Body of pancreas (tissue), 4 donors: ENCODE measurements around the gene CFAP100. TPM values are rescaled to one million over a fixed set of nuclear protein-coding genes. Genes with fewer than 3 reads are reported as not detected.

Experiments used
- ATAC-seq: fragments of 150-250 bp; one replicate; pipeline ENCODE4 v1.9.1; 2016
- DNase-seq, 4 donors: peaks; one replicate each; pipeline ENCODE4 v3.0.0-alpha.2; 2019
- H3K27ac ChIP-seq, 4 donors: fragments of 200-600 bp; sonication (generic); 1 replicate in 3 of 4; 2 replicates in 1 of 4; pipeline versions ENCODE4 v1.5.1 to v1.6.1; 2016 to 2019; ENCODE audit warnings: mild to moderate bottlenecking in 1 of 4, mixed read lengths in 1 of 4, moderate library complexity in 1 of 4
- H3K27me3 ChIP-seq, 2 donors: fragments of 200-600 bp; sonication (generic); one replicate each; pipeline ENCODE4 v1.6.0; 2016; ENCODE audit warnings: mild to moderate bottlenecking in 1 of 2
- H3K36me3 ChIP-seq, 2 donors: fragments of 200-600 bp; sonication (generic); replicated peaks in 1 of 2; 2 replicates each; pipeline ENCODE4 v1.5.1; 2016; ENCODE audit warnings: low read depth in 2 of 2; ENCODE audit not compliant: insufficient read depth in 1 of 2
- H3K4me1 ChIP-seq: fragments of 200-600 bp; sonication (generic); one replicate; pipeline ENCODE4 v1.6.0; 2016
- H3K4me3 ChIP-seq, 2 donors: fragments of 200-600 bp; sonication (generic); 1 replicate in 1 of 2; 2 replicates in 1 of 2; pipeline ENCODE4 v1.5.1; 2016 to 2019
- H3K9me3 ChIP-seq, 3 donors: fragments of 200-600 bp; sonication (generic); 1 replicate in 2 of 3; 2 replicates in 1 of 3; pipeline ENCODE4 v1.5.1; 2016
- POLR2A ChIP-seq, 3 donors: fragments of 450-650 bp; IDR thresholded peaks; one replicate each; pipeline ENCODE4 v1.6.1; 2016; ENCODE audit warnings: antibody characterized with exemption in 3 of 3, mild to moderate bottlenecking in 2 of 3
- WGBS, 2 donors: methylation state at CpG; one replicate each; pipeline ENCODE4 v1.1.5; 2017; 5-methylcytosine and 5-hydroxymethylcytosine counted together
- intact Hi-C: fragments of 100-400 bp; cut with DNase I; formaldehyde crosslinking; loops from one replicate; pipeline ENCODE4 v1.15.1; 2023
- total RNA-seq, 2 donors: library from RNA; depleted of rRNA; stranded (reverse); fragments of >200 nt; gene quantifications; one replicate each; pipeline ENCODE4 v1.1.0, GENCODE V29; 2016
- TF ChIP-seq, protein P1 (sequence below), 7 experiments: fragments of 450-650 bp in 4 of 7; fragments of 200-600 bp in 3 of 7; sonication (generic) in 3 of 7; IDR thresholded peaks; one replicate each; pipeline ENCODE4 v1.5.1; 2016 to 2019; ENCODE audit warnings: antibody characterized with exemption in 7 of 7

CFAP100 gene
- total RNA-seq, 2 donors from 2014 or later: not detected

DNA sequence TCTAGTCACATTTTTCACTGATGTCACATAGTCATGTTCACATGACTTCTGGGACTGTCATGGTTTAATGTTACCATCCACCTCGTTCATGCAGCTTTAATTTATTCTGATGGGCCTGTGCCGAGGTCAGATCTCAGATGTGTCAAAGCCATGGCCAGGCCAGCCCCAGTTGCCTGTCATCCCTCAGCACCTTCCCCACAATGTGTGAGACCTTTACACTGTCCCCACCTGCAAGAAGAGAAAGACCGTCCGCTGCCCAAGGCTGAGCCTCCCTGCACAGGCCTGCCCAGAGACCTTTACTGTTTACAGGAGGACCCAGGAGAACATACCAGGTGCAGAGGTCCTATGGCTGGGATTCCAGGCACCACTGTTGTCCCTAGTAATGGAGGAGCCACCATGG lies 24.7 kb upstream of the CFAP100 start:
- ATAC-seq: no peak
- TF ChIP-seq, protein P1, sequence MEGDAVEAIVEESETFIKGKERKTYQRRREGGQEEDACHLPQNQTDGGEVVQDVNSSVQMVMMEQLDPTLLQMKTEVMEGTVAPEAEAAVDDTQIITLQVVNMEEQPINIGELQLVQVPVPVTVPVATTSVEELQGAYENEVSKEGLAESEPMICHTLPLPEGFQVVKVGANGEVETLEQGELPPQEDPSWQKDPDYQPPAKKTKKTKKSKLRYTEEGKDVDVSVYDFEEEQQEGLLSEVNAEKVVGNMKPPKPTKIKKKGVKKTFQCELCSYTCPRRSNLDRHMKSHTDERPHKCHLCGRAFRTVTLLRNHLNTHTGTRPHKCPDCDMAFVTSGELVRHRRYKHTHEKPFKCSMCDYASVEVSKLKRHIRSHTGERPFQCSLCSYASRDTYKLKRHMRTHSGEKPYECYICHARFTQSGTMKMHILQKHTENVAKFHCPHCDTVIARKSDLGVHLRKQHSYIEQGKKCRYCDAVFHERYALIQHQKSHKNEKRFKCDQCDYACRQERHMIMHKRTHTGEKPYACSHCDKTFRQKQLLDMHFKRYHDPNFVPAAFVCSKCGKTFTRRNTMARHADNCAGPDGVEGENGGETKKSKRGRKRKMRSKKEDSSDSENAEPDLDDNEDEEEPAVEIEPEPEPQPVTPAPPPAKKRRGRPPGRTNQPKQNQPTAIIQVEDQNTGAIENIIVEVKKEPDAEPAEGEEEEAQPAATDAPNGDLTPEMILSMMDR (IDR thresholded peaks at IDR 0.05): no peak
- no peak for TF ChIP-seq POLR2A (IDR thresholded peaks at IDR 0.05)
- no peaks in the 10 kb centered on the region for H3K27me3 ChIP-seq
- intact Hi-C loops: loop anchor here (10.0 kb wide), 1 partner anchor 105 kb away; no protein-coding TSS in a partner anchor
- no peak overlapping the region for H3K27ac ChIP-seq
- no peaks in the 10 kb centered on the region for H3K9me3 ChIP-seq
- H3K4me1 ChIP-seq: peaks cover 19% of the 10 kb centered on the region
- WGBS, 2 donors: 58 to 84% methylated on average over 2 to 4 of the region's 4 CpGs
- no peak for DNase-seq
- H3K36me3 ChIP-seq: no peaks in the 10 kb centered on the region
- H3K4me3 ChIP-seq: no peak overlapping the region

DNA sequence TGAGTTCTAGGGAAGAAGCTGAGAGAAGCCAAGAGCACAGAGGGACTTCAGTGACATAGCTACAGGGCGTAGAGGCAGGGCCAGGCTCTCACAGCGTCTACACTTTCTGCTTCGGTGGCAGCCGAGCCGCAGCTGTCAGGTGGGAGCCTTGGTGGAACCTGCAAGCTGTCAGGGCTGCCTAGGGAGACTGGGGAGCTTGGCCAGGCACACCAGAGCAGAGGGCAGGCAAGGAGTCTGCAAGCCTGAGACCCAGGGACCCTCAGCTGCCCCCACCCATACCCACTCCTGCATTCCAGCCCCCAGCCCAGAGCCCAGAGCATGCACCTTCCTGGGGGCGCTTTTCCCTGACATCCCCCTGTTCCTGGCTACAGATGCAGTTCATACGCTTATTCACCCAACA lies 24.1 kb upstream of the CFAP100 start:
- DNase-seq (no peak), ATAC-seq (no peak)
- no peak for TF ChIP-seq POLR2A (IDR thresholded peaks at IDR 0.05)
- TF ChIP-seq, protein P1 (IDR thresholded peaks at IDR 0.05): no peak
- no peaks in the 10 kb centered on the region for H3K36me3 ChIP-seq
- intact Hi-C loops: loop anchor here (10.0 kb wide), 1 partner anchor 106 kb away; no protein-coding TSS in a partner anchor
- 88 to 93% methylated on average over 7 of the region's 7 CpGs for WGBS, 2 donors
- H3K27ac ChIP-seq: no peak overlapping the region
- H3K4me3 ChIP-seq: no peak overlapping the region
- no peaks in the 10 kb centered on the region for H3K27me3 ChIP-seq
- no peaks in the 10 kb centered on the region for H3K9me3 ChIP-seq
- peaks cover 19% of the 10 kb centered on the region for H3K4me1 ChIP-seq

DNA sequence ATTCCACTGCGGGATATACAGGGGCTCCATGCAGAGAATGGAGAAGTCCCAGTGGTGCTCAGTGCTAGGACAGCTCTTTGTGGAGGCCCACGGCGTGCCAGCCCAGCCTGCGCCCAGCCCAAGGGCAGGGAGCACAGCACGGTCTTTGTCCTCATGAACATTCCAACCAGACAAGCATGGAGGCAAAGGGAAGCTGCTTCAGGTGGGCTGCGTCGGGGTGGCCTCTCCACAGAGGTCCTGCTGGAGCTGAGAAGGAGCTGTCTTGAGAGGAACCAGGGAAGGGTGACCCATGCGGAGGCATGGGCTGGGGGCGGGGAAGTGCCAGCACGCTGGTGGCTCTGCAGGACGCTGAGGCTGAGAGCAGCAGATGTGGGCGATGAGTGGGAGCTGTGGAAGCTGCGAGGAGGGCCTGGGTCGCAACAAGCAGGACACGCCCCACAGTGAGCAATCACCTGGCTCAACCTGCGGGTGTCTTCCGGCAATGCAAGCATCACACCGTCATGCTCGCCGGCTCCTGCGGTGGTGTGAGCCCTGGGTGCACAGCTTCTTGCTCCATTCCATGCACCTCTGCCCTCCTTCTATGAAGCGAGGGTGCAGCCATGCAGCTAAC lies 23.5 kb upstream of the CFAP100 start:
- no peak for DNase-seq
- Histone ChIP-seq H3K4me3 (no peak overlapping the region), H3K4me1 (peaks cover 18% of the 10 kb centered on the region), H3K36me3 (no peaks in the 10 kb centered on the region), H3K9me3 (no peaks in the 10 kb centered on the region), H3K27ac (no peak overlapping the region), H3K27me3 (no peaks in the 10 kb centered on the region)
- 94 to 96% methylated on average over 8 to 21 of the region's 22 CpGs for WGBS, 2 donors
- intact Hi-C loops: loop anchor here (10.0 kb wide), 1 partner anchor 106 kb away; no protein-coding TSS in a partner anchor
- ATAC-seq: no peak
- TF ChIP-seq, protein P1 (IDR thresholded peaks at IDR 0.05): no peak
- TF ChIP-seq POLR2A (IDR thresholded peaks at IDR 0.05): no peak

DNA sequence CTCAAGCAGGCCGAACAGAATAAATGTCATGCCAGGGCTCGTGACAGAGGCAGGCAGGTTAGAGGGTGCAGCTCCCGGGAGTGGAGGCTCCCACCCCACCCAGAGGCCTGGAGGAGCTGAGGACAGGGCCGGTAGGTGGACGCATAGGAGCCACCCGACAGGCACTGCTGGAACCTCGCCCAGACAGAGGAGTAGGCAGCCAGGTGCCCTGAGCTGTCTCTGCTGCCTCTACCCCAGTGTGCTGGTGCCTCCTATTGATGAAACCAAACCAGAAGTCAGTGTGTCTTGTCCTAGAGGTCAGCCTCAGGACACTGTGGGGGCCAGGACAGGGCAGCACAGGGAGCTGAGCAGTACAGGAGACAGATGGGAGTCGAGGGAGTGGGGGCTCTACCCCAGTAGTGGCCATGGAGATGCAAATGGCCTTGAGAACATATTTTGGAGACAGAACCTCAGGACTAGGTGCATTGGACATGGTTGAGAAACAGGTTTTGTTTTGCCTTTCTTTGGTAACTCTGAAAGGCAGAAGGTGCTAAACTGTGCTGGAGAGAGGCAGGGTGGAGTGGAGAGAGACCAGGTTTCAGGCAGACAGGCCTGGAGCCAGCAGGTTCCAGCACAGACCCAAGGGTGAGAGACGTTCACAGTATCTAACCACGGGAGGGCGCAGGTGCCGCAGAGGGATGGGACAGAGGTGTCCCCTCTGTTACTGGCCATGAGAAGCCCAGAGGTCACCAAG lies 22.1 kb upstream of the CFAP100 start:
- no peaks in the 10 kb centered on the region for H3K36me3 ChIP-seq
- 60 to 65% methylated on average over 12 of the region's 12 CpGs for WGBS, 2 donors
- H3K27me3 ChIP-seq: no peaks in the 10 kb centered on the region
- no peak overlapping the region for H3K27ac ChIP-seq
- DNase-seq: peak in 2 of 4 donors; percentile 62 to 67
- H3K4me1 ChIP-seq: peaks cover 4% of the 10 kb centered on the region
- TF ChIP-seq, protein P1 (IDR thresholded peaks at IDR 0.05): peak in 2 of 7 experiments; percentile 17 to 22
- TF ChIP-seq POLR2A (IDR thresholded peaks at IDR 0.05): no peak
- H3K9me3 ChIP-seq: no peaks in the 10 kb centered on the region
- no peak overlapping the region for H3K4me3 ChIP-seq
- ATAC-seq: peak; percentile 34
- intact Hi-C loops: loop anchor here (10.0 kb wide), 1 partner anchor 108 kb away; no protein-coding TSS in a partner anchor
